ENCODE results near the gene DNPEP. TPM values are rescaled to one million over a fixed set of nuclear protein-coding genes. Genes with fewer than 3 reads are reported as not detected.

Gene DNPEP
- total RNA-seq, 1 donor from 2014 or later = 73.0 TPM

- H3K27me3 ChIP-seq (ENCODE audit: low read depth) = peaks cover 61% of the 10 kb centered on the region
- H3K4me1 ChIP-seq = peaks cover 36% of the 10 kb centered on the region
- peaks cover 7% of the 10 kb centered on the region for H3K9me3 ChIP-seq (replicated peaks)
- H3K27ac ChIP-seq (replicated peaks) = peak overlapping the region; percentile 96
- intact Hi-C loops (cut with micrococcal nuclease) = no loop called here
- DNase-seq = peak; percentile 66
- TF ChIP-seq CTCF (IDR thresholded peaks at IDR 0.05; ENCODE audit: borderline replicate concordance) = no peak
- peak overlapping the region; percentile 75 for H3K4me3 ChIP-seq
- H3K36me3 ChIP-seq = peaks cover 23% of the 10 kb centered on the region
Measured at GRCh38 chr2:219417374-219417773, 29.7 kb upstream of the DNPEP start.

GRCh38 chr2:219416938-219417337, 29.2 kb upstream of the DNPEP start:
- peaks cover 65% of the 10 kb centered on the region for H3K27me3 ChIP-seq (ENCODE audit: low read depth)
- peak overlapping the region; percentile 75 for H3K4me3 ChIP-seq
- TF ChIP-seq CTCF (IDR thresholded peaks at IDR 0.05; ENCODE audit: borderline replicate concordance) = no peak
- DNase-seq = peak; percentile 46
- intact Hi-C loops (cut with micrococcal nuclease) = no loop called here
- peaks cover 11% of the 10 kb centered on the region for H3K9me3 ChIP-seq (replicated peaks)
- peaks cover 21% of the 10 kb centered on the region for H3K36me3 ChIP-seq
- H3K27ac ChIP-seq (replicated peaks) = peak overlapping the region; percentile 96
- H3K4me1 ChIP-seq = peaks cover 36% of the 10 kb centered on the region

GRCh38 chr2:219416235-219416602, 28.5 kb upstream of the DNPEP start:
- peaks cover 14% of the 10 kb centered on the region for H3K36me3 ChIP-seq
- no peak for TF ChIP-seq CTCF (IDR thresholded peaks at IDR 0.05; ENCODE audit: borderline replicate concordance)
- DNase-seq = no peak
- intact Hi-C loops (cut with micrococcal nuclease) = no loop called here
- peaks cover 16% of the 10 kb centered on the region for H3K9me3 ChIP-seq (replicated peaks)
- peaks cover 36% of the 10 kb centered on the region for H3K4me1 ChIP-seq
- H3K27ac ChIP-seq (replicated peaks) = peak overlapping the region; percentile 96
- H3K4me3 ChIP-seq = no peak overlapping the region
- H3K27me3 ChIP-seq (ENCODE audit: low read depth) = peaks cover 69% of the 10 kb centered on the region

- peaks cover 67% of the 10 kb centered on the region for H3K27me3 ChIP-seq (ENCODE audit: low read depth)
- no peak overlapping the region for H3K4me3 ChIP-seq
- H3K4me1 ChIP-seq = peaks cover 33% of the 10 kb centered on the region
- H3K9me3 ChIP-seq (replicated peaks) = peaks cover 16% of the 10 kb centered on the region
- TF ChIP-seq CTCF (IDR thresholded peaks at IDR 0.05; ENCODE audit: borderline replicate concordance) = no peak
- H3K36me3 ChIP-seq = peaks cover 8% of the 10 kb centered on the region
- intact Hi-C loops (cut with micrococcal nuclease) = no loop called here
- peak overlapping the region; percentile 96 for H3K27ac ChIP-seq (replicated peaks)
- DNase-seq = no peak
Measured at GRCh38 chr2:219415580-219416234, 28.0 kb upstream of the DNPEP start.

- no peak for DNase-seq
- TF ChIP-seq CTCF (IDR thresholded peaks at IDR 0.05; ENCODE audit: borderline replicate concordance) = no peak
- Histone ChIP-seq H3K27me3 (ENCODE audit: low read depth) (peaks cover 59% of the 10 kb centered on the region), H3K9me3 (replicated peaks) (peaks cover 16% of the 10 kb centered on the region), H3K4me1 (peaks cover 34% of the 10 kb centered on the region), H3K4me3 (no peak overlapping the region), H3K36me3 (no peaks in the 10 kb centered on the region), H3K27ac (replicated peaks) (peak overlapping the region; percentile 96)
- intact Hi-C loops (cut with micrococcal nuclease) = no loop called here
Measured at GRCh38 chr2:219414857-219415256, 27.1 kb upstream of the DNPEP start.

Measured in left ventricle myocardium inferior (tissue), 1 donor.